ENCODE measurements around the gene KLRF1.

The KLRF1 gene, protein sequence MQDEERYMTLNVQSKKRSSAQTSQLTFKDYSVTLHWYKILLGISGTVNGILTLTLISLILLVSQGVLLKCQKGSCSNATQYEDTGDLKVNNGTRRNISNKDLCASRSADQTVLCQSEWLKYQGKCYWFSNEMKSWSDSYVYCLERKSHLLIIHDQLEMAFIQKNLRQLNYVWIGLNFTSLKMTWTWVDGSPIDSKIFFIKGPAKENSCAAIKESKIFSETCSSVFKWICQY

DNA sequence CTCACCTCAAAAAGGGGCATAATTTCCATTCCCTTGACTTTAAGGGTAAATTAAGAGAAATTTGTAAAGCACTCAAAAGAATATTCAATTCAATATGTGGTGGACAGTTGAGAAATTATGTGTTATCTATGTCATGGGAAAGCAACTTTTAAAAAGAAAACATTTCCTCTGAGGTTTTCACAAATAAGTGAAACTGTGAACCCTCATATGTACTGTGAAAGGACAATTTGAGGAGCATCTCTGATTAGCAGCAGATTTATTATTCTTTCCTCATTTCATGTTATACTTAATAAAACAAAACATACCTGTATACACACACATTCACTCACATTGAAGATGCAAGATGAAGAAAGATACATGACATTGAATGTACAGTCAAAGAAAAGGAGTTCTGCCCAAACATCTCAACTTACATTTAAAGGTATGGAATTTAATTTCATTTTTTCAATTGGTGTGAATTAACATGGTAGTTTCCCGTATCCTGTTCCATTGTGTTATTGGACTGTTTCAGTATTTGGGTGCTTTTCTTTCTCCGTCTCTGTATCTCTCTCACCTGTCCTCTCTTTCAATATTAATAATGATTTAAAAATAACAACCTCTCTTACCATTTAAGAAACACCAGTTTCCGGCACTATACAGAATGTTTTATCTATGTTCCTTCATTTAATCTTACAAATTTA lies at the start of gene KLRF1:
Gene KLRF1 (plus strand): TSS at position 273 of the 680 bp plus-strand sequence. CDS start 64 bp downstream, at position 337.
- in situ Hi-C loops (cut with HindIII; ENCODE audit: low sequenced_read_pairs) = no loop called here

DNA sequence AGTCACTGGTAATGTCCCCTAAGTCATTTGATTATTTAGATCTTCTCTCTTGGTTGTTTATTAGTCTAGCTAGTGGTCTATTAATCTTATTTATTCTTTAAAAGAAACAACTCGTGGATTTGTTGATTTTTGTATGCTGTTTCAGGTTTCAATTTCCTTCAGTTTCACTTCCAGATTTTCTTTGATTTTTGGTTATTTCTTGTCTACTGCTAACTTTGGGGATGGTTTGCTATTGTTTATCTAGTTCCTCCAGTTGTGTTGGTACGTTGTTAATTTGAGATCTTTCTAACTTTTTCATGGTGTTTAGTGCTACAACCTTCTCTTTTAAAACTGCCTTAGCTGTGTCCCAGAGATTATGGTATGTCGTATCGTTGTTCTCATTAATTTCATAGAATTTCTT lies 48.1 kb upstream of the KLRF1 start:
- in situ Hi-C loops (cut with HindIII; ENCODE audit: low sequenced_read_pairs) = no loop called here

DNA sequence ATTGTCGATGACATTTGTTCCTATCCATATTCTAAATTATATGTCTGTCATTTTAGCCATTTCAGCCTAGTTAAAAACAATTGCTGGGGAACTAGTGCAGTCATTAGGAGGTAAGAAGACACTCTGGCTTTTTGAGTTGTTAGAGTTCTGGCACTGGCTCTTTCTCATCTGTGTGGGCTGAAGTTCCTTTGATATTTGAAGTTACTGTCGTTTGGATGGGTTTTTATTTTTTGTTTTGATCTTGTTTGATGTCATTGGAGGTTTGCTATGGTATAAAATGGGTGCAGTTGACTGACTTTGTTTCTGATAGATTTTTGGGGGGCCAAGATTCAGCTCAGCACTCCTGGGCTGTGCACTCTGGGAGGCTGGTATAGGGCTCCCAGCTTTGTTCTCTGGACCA lies 45.9 kb upstream of the KLRF1 start:
- in situ Hi-C loops (cut with HindIII; ENCODE audit: low sequenced_read_pairs) = no loop called here

DNA sequence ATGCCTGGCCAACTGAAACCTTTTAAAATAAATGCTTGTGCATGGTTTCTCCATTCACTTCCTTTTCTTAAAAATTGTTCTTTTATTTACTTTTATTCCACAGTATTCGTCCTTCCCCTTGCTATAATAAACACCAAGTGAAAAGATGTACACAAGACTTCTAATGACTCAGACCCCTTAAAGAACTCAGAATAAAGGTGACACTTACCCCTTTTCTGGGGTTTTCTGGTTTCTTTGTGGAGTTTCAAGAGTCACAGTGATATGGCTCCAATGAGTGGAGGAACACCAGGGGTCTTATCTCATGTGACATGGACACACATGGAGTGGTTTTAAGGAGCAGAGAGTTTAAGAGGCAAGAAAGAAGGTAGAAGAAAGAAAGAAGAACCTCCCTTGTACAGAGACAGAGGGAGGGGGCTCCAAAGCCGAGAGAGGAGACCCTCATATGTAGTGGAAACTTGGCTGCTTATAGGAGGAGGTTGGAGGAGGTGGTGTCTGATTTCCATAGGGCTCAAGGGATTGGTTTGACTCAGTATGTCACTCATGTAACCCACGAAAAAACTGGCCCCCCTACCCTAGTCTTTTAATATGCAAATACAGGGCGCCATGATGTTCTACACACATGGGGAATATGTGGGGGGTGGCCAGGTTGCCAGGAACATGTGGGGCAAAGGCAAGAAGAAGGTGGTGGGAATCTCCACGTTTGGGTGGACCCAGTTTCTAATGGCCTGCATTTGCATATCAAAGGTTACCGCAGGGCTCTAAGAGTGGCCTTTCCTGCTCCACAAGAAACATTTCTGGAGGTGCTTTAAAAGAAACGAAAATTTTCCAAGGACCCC lies 44.5 kb upstream of the KLRF1 start:
- in situ Hi-C loops (cut with HindIII; ENCODE audit: low sequenced_read_pairs) = no loop called here

DNA sequence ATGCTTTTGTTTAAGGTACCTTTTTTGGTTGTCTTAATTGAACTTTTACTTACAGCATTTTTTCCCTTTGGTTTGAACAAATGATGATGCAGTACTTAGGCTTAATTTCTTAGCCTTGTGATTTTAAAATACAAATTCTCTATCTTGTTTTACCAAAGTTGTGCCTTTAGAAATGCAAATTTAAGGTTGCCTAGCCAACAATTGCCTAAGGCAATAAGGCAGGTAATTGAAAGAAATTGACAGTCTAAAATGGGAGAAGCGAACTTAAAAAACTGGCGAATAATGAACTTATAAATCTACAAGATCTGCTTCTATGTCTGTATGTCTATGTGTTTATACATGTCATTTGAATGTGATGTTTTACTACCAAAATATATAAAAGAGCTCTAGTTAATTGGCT lies 43.0 kb upstream of the KLRF1 start:
- in situ Hi-C loops (cut with HindIII; ENCODE audit: low sequenced_read_pairs) = no loop called here

DNA sequence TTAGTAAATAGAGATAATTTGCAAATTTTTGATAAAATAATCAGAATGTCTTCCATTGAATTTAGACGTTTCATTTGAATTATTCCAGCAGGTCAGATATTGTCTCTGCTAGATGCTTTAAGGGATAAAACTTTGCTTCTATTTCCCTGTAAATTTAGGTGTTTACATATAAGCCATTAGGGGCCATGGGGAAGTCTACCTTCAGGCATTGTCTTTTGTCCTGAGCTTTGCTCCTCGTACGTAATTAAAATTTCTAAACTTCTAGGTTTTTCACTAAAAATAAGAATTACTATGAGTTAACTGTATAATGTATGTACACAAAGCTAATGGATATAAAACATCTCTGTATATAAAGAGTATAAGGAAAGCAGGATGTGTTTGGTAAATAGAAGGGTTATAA lies 42.5 kb upstream of the KLRF1 start:
- in situ Hi-C loops (cut with HindIII; ENCODE audit: low sequenced_read_pairs) = no loop called here

DNA sequence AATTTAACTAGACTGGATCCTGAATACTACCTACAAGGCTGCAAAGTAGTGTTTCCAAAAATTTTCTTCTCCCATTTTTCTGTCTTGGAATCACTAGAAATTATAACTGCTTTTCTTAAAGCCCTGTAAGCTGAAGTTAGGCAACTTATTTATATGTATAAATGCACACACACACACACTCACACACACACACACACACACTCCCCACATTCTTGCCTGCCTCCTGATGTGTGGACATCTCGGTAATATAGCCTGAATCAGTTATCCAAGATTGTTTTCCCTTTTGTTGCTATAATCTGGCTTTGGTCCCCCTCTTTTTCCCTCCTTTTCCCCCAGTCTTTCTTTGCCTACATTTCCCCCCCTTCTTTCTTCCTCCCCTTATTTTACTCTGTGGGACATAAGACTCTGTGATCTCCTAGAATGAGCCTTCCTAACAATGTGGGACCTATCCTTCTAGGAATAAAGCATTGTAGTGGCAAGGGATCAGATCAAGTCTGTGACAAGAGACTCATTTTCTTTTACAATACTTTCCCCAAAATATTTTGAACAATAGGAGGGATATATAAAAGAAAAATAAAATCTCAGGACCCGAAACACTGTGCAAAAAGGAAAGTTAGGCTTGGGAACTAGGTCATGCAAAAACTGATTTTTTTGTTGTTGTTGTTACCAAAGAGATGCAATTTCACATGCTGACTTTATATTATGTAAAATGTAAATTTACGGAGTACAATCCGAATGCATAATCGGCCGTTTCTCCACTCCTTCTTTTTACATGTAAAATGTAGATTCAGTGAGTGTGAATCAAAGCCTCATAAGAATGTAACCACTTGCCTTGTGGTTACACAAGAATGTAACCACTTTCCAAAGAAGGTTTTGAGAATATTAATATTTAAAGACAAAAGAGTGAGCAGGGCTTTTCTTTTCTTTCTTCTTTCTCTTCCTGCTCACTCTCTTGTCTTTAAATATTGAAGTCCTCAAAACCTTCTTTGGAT lies 40.3 kb upstream of the KLRF1 start:
- in situ Hi-C loops (cut with HindIII; ENCODE audit: low sequenced_read_pairs) = no loop called here

DNA sequence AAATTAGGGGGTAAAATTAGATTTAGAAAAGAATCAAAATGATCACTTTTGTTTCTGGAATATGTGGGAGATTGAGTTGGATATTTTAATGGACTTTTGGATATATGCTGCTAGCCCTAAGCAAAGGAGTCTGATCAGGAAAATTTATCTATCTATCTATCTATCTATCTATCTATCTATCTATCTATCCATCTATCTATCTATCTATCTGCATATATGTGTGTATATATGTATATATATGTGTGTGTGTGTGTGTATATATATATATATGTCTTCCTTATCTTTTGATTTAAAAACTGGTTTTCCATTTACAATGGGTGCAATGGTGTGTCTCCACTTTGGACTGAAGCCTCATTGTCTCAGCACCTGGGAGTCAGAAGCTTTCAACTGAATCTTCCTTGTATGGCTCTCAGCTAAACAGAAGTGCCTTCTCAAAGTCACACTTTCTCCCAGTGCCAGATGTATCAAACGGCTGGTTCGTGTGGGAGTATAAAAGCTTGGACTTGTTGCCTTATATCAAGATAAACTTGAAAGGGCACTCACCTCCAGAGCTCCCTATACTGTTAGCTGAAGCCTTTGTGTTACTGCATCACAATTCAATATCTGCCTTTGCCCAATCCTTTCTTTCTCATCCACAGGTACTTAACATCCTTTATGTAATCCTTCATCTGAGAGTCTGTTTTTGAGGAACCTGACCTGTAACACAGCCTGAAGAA lies 34.9 kb upstream of the KLRF1 start:
- in situ Hi-C loops (cut with HindIII; ENCODE audit: low sequenced_read_pairs) = no loop called here

DNA sequence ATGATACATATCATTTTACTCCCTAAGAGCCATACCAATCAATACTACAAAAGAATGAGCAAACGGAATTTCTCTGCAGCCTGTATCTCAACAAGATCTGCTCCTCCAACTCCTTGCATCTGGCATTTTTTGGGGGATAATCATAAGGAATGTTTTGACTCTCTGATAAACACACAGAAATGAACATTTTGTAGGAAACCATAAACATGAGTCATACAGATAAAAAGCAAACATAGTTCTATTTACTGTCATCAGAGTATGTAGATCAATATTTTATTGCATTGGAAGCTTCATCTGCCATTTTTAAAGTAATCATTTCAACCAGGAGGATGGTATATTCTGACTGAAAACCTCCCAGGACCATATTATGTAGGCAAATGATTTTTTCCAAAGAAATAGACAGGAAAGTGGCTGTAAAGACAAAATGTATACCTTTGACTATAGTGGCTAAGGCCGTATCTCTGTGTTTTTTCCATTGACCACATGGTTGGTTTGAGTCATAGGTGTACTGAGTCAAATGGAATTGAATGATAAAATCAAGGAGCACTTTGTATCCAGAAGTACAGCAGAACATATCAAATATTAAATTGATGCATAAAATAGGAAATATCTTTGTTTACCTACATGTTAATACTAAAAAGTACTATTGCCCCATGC lies 34.2 kb upstream of the KLRF1 start:
- in situ Hi-C loops (cut with HindIII; ENCODE audit: low sequenced_read_pairs) = no loop called here

DNA sequence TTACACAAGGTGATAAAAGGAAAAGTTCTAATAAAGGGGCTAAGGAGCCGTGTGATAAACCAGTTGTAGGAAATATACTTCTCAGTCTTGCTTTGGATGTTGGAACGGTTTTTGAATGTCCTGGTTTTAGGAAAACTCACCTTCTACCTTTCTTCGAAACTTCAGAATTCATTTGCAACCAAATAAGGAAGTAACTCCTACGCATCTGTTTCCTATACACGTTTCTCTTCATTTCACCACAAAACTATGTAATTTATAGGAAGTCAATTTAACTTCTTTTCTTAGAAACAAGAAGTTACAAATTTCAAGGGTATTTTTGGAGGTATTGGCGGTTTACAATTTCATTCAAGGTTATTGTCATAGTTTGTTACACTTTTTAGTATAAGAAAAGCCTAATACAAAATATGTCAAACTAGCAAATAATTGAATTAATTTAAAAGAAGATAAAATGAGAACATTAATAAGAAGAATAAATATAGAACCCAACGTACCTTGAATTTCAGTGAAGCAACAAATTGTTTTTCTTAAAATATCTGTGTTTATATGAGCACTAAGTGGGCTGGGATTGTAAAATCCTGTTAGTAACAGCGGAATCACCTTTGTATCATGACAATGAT lies 33.4 kb upstream of the KLRF1 start:
- in situ Hi-C loops (cut with HindIII; ENCODE audit: low sequenced_read_pairs) = no loop called here

DNA sequence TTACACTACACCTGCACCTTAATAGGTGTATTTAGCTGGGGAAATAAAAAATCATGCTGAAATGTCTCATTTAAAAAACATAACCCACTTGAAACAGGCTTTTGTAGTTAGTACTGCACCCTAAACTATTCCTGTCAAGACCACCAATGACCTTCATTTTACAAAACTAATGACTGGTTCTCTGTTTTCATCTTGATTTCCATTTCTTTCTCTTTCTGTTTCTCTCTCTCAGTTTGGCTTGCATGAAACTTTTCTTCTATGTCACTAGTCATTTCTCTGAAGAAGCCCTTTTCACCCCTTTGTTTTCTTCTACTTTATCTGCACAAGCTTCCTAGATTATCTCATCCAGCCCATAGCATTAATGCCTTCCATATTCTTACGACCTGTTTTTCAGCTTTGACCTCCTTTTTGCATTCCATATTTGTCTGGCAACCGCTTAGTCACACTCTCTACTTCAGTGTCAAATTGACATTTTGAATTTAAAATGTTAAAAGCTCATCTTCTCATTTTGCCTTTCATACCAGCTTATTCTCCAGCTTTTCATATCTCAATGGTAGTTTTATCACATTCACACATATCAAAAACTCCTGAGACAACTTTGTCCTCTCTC lies 32.7 kb upstream of the KLRF1 start:
- in situ Hi-C loops (cut with HindIII; ENCODE audit: low sequenced_read_pairs) = no loop called here

DNA sequence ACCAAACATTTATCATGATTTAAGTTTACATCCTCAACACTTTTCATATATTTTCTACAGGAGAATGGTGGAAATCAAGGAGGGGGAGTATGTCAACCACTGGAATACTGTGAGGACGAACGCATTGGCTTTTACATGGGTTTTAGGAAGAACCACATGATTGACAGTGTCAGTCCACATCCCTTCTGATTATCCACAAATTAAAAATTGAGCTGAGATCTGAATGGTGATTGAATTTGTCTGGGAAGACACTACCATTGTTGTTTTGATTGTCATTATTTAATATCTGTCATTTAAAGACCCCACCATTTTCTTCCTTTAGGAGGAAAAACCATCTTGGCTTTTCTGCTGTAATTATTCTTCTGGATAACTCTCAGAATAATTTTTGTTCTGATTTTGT lies 31.3 kb upstream of the KLRF1 start:
- in situ Hi-C loops (cut with HindIII; ENCODE audit: low sequenced_read_pairs) = no loop called here

DNA sequence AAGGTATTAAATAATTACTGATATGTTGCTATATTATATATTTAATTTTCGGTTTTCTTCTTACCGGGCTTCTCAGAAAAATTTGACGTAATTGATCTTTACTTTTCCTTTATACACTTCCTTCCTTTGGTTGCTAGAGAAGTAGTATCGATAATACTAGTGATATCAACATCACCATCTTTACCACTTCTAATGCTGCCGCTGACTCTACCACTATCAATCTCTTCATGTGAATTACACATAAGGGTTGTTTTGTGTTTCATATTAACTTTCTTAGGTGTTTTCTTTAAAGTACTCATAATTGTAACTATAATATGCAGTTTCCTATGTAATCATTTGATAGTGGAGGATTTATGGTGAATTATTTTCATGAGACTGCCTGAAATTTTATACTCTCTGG lies 30.9 kb upstream of the KLRF1 start:
- in situ Hi-C loops (cut with HindIII; ENCODE audit: low sequenced_read_pairs) = no loop called here

DNA sequence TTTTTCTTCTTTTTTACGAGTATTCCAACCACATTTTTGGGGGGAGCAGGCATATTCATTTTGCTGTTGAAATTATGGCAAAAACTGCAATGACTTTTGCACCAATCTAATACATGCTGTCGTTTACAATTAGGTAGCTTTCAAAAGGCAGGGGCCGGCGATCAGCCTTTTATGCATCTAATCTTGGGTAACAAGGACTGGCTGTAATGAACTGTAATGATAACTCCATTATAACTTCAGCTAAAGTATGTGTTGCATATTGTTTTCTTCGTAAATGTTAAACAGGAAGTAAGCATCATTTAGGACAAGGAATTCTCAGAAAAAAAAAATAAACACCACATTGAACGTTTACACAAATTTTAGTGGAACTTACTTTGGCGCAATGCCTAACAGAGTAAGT lies 30.3 kb upstream of the KLRF1 start:
- in situ Hi-C loops (cut with HindIII; ENCODE audit: low sequenced_read_pairs) = no loop called here

DNA sequence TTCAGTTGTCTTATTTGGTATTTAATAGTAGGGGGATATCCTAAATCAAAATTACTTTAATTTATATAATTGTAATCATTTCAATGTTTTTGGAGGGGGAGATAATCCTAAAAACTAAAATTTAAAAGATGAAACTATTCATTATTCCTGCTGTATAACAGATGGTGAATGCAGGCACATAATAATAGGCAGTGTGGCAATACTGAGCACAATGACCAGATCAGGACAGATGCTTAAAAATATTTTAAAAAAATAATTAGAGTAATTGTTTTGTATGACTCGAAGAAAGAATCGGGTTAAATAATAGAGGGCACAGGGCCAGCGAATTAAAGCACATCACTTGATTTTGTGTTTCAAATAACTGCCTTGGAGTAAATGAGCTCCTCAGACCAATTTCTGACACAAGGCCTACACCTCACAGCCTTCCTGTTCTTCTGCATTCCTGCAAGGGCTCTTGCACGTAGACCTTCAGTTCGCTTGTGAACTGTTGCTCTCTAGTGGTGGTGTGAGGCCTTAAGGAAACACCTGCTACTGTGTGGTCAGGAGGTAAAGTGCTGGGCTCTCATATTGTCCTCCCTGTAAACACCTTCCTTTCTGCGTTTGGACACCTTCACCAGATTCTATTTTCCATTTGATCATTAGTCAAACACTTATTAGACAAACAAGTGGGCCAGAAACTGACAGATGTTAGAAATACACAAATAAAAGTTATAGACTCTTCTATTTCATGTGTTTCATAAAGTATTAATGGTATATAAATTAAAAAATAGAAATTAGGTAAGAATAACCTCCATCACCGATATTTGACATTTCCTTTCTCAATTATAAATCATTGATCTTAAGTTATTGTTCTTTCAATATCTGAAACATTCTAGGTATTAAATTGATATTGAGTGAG lies 29.3 kb upstream of the KLRF1 start:
- in situ Hi-C loops (cut with HindIII; ENCODE audit: low sequenced_read_pairs) = no loop called here

DNA sequence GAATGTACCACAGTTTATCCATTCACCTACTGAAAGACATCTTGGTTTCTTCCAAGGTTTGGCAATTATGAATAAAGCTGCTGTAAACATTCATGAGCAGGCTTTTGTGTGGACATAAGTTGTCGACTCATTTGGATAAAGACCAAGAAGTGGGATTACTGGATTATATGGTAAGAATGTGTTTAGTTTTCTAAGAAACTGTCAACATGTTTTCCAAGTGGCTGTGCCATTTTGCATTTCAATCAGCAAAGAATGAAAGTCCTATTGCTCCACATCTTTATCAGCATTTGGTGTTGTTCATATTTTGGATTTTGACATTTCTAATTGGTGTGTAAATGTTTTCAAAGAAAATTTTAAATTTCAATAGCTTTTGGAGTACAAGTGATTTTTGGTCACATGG lies 27.3 kb upstream of the KLRF1 start:
- in situ Hi-C loops (cut with HindIII; ENCODE audit: low sequenced_read_pairs) = no loop called here

DNA sequence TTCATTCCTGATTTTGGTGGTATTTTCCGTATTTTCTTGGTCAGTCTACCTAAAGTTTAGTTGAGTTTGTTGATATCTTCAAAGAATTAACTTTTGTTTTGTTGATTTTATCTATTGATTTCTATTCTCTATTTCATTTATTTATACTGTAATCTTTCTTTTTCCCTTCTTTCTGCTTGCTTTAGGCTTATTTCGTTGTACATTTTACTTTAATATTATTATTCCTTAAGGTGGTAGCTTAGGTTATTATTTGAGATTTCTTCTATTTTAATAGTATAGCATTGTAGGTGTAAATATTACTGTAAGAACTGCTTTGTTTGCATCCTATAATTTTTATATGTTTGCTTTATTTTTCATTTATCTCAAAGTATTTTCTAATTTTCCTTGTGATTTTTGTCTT lies 21.4 kb upstream of the KLRF1 start:
- in situ Hi-C loops (cut with HindIII; ENCODE audit: low sequenced_read_pairs) = no loop called here

DNA sequence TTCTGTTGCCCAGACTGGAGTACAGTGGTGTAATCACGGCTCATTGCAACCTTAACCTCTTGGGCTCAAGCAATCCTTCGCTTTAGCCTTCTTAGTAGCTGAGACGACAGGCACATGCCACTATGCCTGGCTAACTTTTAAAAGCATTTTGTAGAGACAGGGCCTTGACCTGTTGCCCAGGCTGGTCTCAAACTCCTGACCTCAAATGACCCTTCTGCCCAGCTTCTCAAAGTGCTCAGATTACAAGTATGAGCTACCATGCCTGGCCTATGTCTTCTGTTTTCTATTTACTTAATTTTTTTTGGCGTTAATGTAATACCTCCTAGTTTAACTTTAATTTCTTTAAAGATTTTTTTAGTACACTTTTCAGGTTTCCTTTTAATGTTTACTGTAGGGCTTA lies 20.6 kb upstream of the KLRF1 start:
- in situ Hi-C loops (cut with HindIII; ENCODE audit: low sequenced_read_pairs) = no loop called here

Measured in DLD1 (cell line).